HEK293 (cell line): Measurements from ENCODE around the gene LITAFD.

Experiments
- CTCF ChIA-PET: fragments of 350-600 bp; formaldehyde crosslinking; extraction: SDS; loops from one replicate; lab custom pipeline; 2021; ENCODE audit warnings: antibody characterized with exemption; lab: Yijun Ruan, JAX
- POLR2A ChIA-PET: fragments of 300-600 bp; formaldehyde crosslinking; extraction: SDS; loops from one replicate; lab custom pipeline; 2020; ENCODE audit warnings: antibody characterized with exemption, inconsistent platforms; lab: Yijun Ruan, JAX
- H3K27ac ChIP-seq: fragments of 200-500 bp; sonication (Bioruptor generic); 2 replicates; pipeline ENCODE4 v1.5.1; 2014; ENCODE audit warnings: low read depth, low read length, control low read depth, inconsistent platforms; ENCODE audit errors: extremely low read depth
- H3K36me3 ChIP-seq, 2 experiments: fragments of 200-500 bp in 1 of 2; sonication (Bioruptor generic) in 1 of 2; 1 replicate in 1 of 2; 2 replicates in 1 of 2; pipeline ENCODE4 v1.5.1; 2014 to 2017; ENCODE audit warnings: inconsistent platforms in 2 of 2, low read length in 2 of 2; ENCODE audit not compliant: control insufficient read depth in 2 of 2, insufficient read depth in 1 of 2
- H3K4me1 ChIP-seq: fragments of 200-500 bp; sonication (Bioruptor generic); 2 replicates; pipeline ENCODE4 v1.5.1; 2014; ENCODE audit warnings: mild to moderate bottlenecking, low read length, inconsistent platforms; ENCODE audit not compliant: control insufficient read depth, insufficient read depth
- H3K4me3 ChIP-seq: 2 replicates; pipeline ENCODE4 v1.5.1; 2011; ENCODE audit warnings: low read depth, mild to moderate bottlenecking, control low read depth, low read length, moderate library complexity
- H3K9me3 ChIP-seq: fragments of 200-500 bp; sonication (Bioruptor generic); 2 replicates; pipeline ENCODE4 v1.5.1; 2014; ENCODE audit warnings: low read depth, low read length, inconsistent platforms; ENCODE audit not compliant: control insufficient read depth, insufficient read depth
- ATF2 ChIP-seq: fragments of 450-650 bp; formaldehyde crosslinking; IDR thresholded peaks from 2 replicates; pipeline ENCODE4 v1.5.1; 2016; ENCODE audit warnings: missing biosample characterization, missing genetic modification characterization, low read depth
- GLIS1 ChIP-seq: fragments of 450-650 bp; formaldehyde crosslinking; IDR thresholded peaks from 2 replicates; pipeline ENCODE4 v1.5.1; 2016; ENCODE audit warnings: missing biosample characterization, missing genetic modification characterization
- GLIS2 ChIP-seq: fragments of 450-650 bp; formaldehyde crosslinking; IDR thresholded peaks from 2 replicates; pipeline ENCODE4 v1.5.1; 2016; ENCODE audit warnings: missing biosample characterization, missing genetic modification characterization
- PRDM1 ChIP-seq: fragments of 450-650 bp; formaldehyde crosslinking; IDR thresholded peaks from 2 replicates; pipeline ENCODE4; 2016; ENCODE audit warnings: missing biosample characterization, missing genetic modification characterization
- SCRT1 ChIP-seq: fragments of 450-650 bp; formaldehyde crosslinking; IDR thresholded peaks from 2 replicates; pipeline ENCODE4 v1.5.1; 2016; ENCODE audit warnings: missing biosample characterization, missing genetic modification characterization, borderline replicate concordance
- SP7 ChIP-seq: fragments of 450-650 bp; formaldehyde crosslinking; IDR thresholded peaks from 2 replicates; pipeline ENCODE4 v1.5.1; 2016; ENCODE audit warnings: missing biosample characterization, missing genetic modification characterization
- YY2 ChIP-seq: fragments of 450-650 bp; formaldehyde crosslinking; IDR thresholded peaks from 2 replicates; pipeline ENCODE4 v1.5.1; 2016; ENCODE audit warnings: missing biosample characterization, missing genetic modification characterization
- ZBTB44 ChIP-seq: fragments of 450-650 bp; IDR thresholded peaks from 2 replicates; pipeline ENCODE4 v1.5.1; 2018; ENCODE audit warnings: missing biosample characterization, mild to moderate bottlenecking, missing genetic modification characterization
- ZBTB8A ChIP-seq: fragments of 450-650 bp; formaldehyde crosslinking; IDR thresholded peaks from 2 replicates; pipeline ENCODE4 v1.5.1; 2016; ENCODE audit warnings: missing biosample characterization, missing genetic modification characterization
- ZFHX2 ChIP-seq: fragments of 450-650 bp; formaldehyde crosslinking; conservative IDR thresholded peaks from 2 replicates; pipeline ENCODE4 v1.5.1; 2016; ENCODE audit warnings: missing biosample characterization, missing genetic modification characterization
- ZFP3 ChIP-seq: fragments of 450-650 bp; formaldehyde crosslinking; IDR thresholded peaks from 2 replicates; pipeline ENCODE4 v1.5.1; 2016; ENCODE audit warnings: low read depth, missing biosample characterization, missing genetic modification characterization
- ZIC2 ChIP-seq: fragments of 450-650 bp; formaldehyde crosslinking; IDR thresholded peaks from 2 replicates; pipeline ENCODE4 v1.5.1; 2016; ENCODE audit warnings: missing biosample characterization, missing genetic modification characterization
- ZNF146 ChIP-seq: fragments of 450-650 bp; formaldehyde crosslinking; IDR thresholded peaks from 2 replicates; pipeline ENCODE4 v1.5.1; 2016; ENCODE audit warnings: missing biosample characterization, missing genetic modification characterization
- ZNF211 ChIP-seq: fragments of 450-650 bp; formaldehyde crosslinking; IDR thresholded peaks from 2 replicates; pipeline ENCODE4 v1.5.1; 2016; ENCODE audit warnings: low read depth, missing biosample characterization, missing genetic modification characterization
- ZNF280C ChIP-seq: fragments of 450-650 bp; formaldehyde crosslinking; IDR thresholded peaks from 2 replicates; pipeline ENCODE4 v1.5.1; 2016; ENCODE audit warnings: missing biosample characterization, missing genetic modification characterization
- ZNF311 ChIP-seq: fragments of 450-650 bp; formaldehyde crosslinking; IDR thresholded peaks from 2 replicates; pipeline ENCODE4 v1.5.1; 2017; ENCODE audit warnings: missing biosample characterization, missing genetic modification characterization, borderline replicate concordance
- ZNF341 ChIP-seq: fragments of 450-650 bp; formaldehyde crosslinking; IDR thresholded peaks from 2 replicates; pipeline ENCODE4; 2016; ENCODE audit warnings: low read depth, missing biosample characterization, missing genetic modification characterization
- ZNF366 ChIP-seq: fragments of 450-650 bp; formaldehyde crosslinking; conservative IDR thresholded peaks from 2 replicates; pipeline ENCODE4 v1.5.1; 2016; ENCODE audit warnings: missing biosample characterization, missing genetic modification characterization
- ZNF398 ChIP-seq: fragments of 450-650 bp; formaldehyde crosslinking; IDR thresholded peaks from 2 replicates; pipeline ENCODE4 v1.5.1; 2017; ENCODE audit warnings: missing biosample characterization, missing genetic modification characterization
- ZNF449 ChIP-seq: fragments of 450-650 bp; formaldehyde crosslinking; IDR thresholded peaks from 2 replicates; pipeline ENCODE4 v1.5.1; 2017; ENCODE audit warnings: missing biosample characterization, mild to moderate bottlenecking, missing genetic modification characterization, moderate library complexity
- ZNF529 ChIP-seq: fragments of 450-650 bp; formaldehyde crosslinking; IDR thresholded peaks from 2 replicates; pipeline ENCODE4 v1.5.1; 2017; ENCODE audit warnings: missing genetic modification characterization, missing biosample characterization; ENCODE audit not compliant: insufficient replicate concordance
- ZNF664 ChIP-seq: fragments of 450-650 bp; formaldehyde crosslinking; IDR thresholded peaks from 2 replicates; pipeline ENCODE4 v1.5.1; 2016; ENCODE audit warnings: missing biosample characterization, missing genetic modification characterization
- ZNF670 ChIP-seq: fragments of 450-650 bp; formaldehyde crosslinking; IDR thresholded peaks from 2 replicates; pipeline ENCODE4 v1.5.1; 2016; ENCODE audit warnings: missing biosample characterization, missing genetic modification characterization, low read depth
- ZNF692 ChIP-seq: fragments of 450-650 bp; formaldehyde crosslinking; IDR thresholded peaks from 2 replicates; pipeline ENCODE4 v1.5.1; 2016; ENCODE audit warnings: missing biosample characterization, missing genetic modification characterization
- ZNF785 ChIP-seq: fragments of 450-650 bp; formaldehyde crosslinking; IDR thresholded peaks from 2 replicates; pipeline ENCODE4 v1.5.1; 2016; ENCODE audit warnings: missing biosample characterization, missing genetic modification characterization
- ZNF791 ChIP-seq: fragments of 450-650 bp; formaldehyde crosslinking; IDR thresholded peaks from 2 replicates; pipeline ENCODE4 v1.5.1; 2016; ENCODE audit warnings: missing biosample characterization, missing genetic modification characterization
- ZXDB ChIP-seq: fragments of 450-650 bp; formaldehyde crosslinking; IDR thresholded peaks from 2 replicates; pipeline ENCODE4 v1.5.1; 2016; ENCODE audit warnings: missing biosample characterization, missing genetic modification characterization

LITAFD gene

GRCh38 chr16:8867216-8867931, 14.8 kb upstream of the LITAFD start:
- peaks cover 0 to 14% of the 10 kb centered on the region in 2 experiments; a peak in 2 of 3 replicates for H3K36me3 ChIP-seq
- peaks cover 11% of the 10 kb centered on the region for H3K4me1 ChIP-seq
- H3K27ac ChIP-seq: peak overlapping the region; percentile 90; the same call in 1 of the 2 replicates
- H3K9me3 ChIP-seq: no peaks in the 10 kb centered on the region
- CTCF ChIA-PET: no interaction called here
- POLR2A ChIA-PET: interaction anchor here (1.9 to 2.4 kb wide), 3 partner anchors 13 to 224 kb away, joined by 12 to 21 read pairs (median 14); partner anchors contain the start of genes HAPSTR1, PMM2 and TMEM186
- peak overlapping the region; percentile 75 for H3K4me3 ChIP-seq
- no peak for TF ChIP-seq YY2
- no peak for TF ChIP-seq ZNF791 (tag by site-specific recombination)
- TF ChIP-seq PRDM1 (tag by site-specific recombination): no peak
- no peak; the same call in none of the 2 replicates for TF ChIP-seq ZBTB8A
- TF ChIP-seq ZFP3 (tag by site-specific recombination): no peak
- TF ChIP-seq ZNF785 (tag by site-specific recombination): no peak
- no peak for TF ChIP-seq ZNF529
- TF ChIP-seq SCRT1 (tag by site-specific recombination): no peak
- TF ChIP-seq ZXDB (tag by site-specific recombination): no peak
- TF ChIP-seq ZNF398 (tag by site-specific recombination): no peak
- peak; percentile 57; the same call in 1 of the 2 replicates for TF ChIP-seq ZNF692 (tag by site-specific recombination)
- TF ChIP-seq ZNF449 (tag by site-specific recombination): no peak
- no peak for TF ChIP-seq ZNF670 (tag by site-specific recombination)
- TF ChIP-seq ZNF341 (tag by site-specific recombination): no peak
- TF ChIP-seq ZNF280C (tag by site-specific recombination): no peak
- peak; percentile 85 for TF ChIP-seq ZIC2
- peak; percentile 81 for TF ChIP-seq GLIS2 (tag by site-specific recombination)
- no peak; the same call in 1 of the 2 replicates for TF ChIP-seq ZNF366
- TF ChIP-seq ZNF211 (tag by site-specific recombination): no peak
- TF ChIP-seq ZNF146 (tag by site-specific recombination): no peak
- no peak for TF ChIP-seq ZNF311
- TF ChIP-seq SP7 (tag by site-specific recombination): no peak
- TF ChIP-seq ZFHX2 (tag by site-specific recombination): no peak
- TF ChIP-seq GLIS1 (tag by site-specific recombination): peak; percentile 91
- no peak for TF ChIP-seq ZBTB44
- no peak for TF ChIP-seq ZNF664 (tag by site-specific recombination)
- no peak for TF ChIP-seq ATF2 (tag by site-specific recombination)
